Natural killer cell treated with Interleukin-12 subunit alpha and Interleukin-12 subunit beta and Interleukin-15 and Interleukin-18, amount 100 ng/mL, for 72 hours (primary cell): Measurements from ENCODE around the gene GNL3. TPM values are rescaled to one million over a fixed set of nuclear protein-coding genes. Genes with fewer than 3 reads are reported as not detected.

ENCODE experiments used
- ATAC-seq, 2 donors: fragments of 150-1000 bp; cut with Tn5 transposase in 1 of 2; sonication (Bioruptor Pico), chemical (Tn5 transposase) in 1 of 2; 2 replicates each; pipeline ENCODE4 v1.10.0; 2021
- DNase-seq: peaks from one replicate; pipeline ENCODE4 v3.0.0; 2022; ENCODE audit warnings: low spot score
- H3K27ac Mint-ChIP-seq, 2 donors: 1 replicate in 1 of 2; 2 replicates in 1 of 2; pipeline ENCODE4 v1.8.0; 2022; ENCODE audit warnings: mixed read lengths in 2 of 2, mild to moderate bottlenecking in 1 of 2, moderate library complexity in 1 of 2
- H3K27me3 Mint-ChIP-seq, 2 donors: 1 replicate in 1 of 2; 2 replicates in 1 of 2; pipeline ENCODE4 v1.8.0; 2022; ENCODE audit warnings: mixed read lengths in 2 of 2
- H3K36me3 Mint-ChIP-seq: one replicate; pipeline ENCODE4 v1.8.0; 2022; ENCODE audit warnings: mixed read lengths
- H3K4me1 Mint-ChIP-seq, 2 donors: 1 replicate in 1 of 2; 2 replicates in 1 of 2; pipeline ENCODE4 v1.8.0; 2022; ENCODE audit warnings: low read depth in 2 of 2, mixed read lengths in 2 of 2, mild to moderate bottlenecking in 1 of 2
- H3K4me3 Mint-ChIP-seq: one replicate; pipeline ENCODE4 v1.8.0; 2022; ENCODE audit warnings: mixed read lengths
- H3K9me3 Mint-ChIP-seq: 2 replicates; pipeline ENCODE4 v1.8.0; 2022; ENCODE audit warnings: mixed read lengths
- total RNA-seq, 2 donors: library from RNA; stranded (reverse); gene quantifications; one replicate each; pipeline ENCODE4 v1.2.3, GENCODE V29; 2022

GNL3 gene
- total RNA-seq, 2 donors from 2014 or later = 153 to 225 TPM

- no peak for DNase-seq
- Mint-ChIP-seq H3K4me1 (peaks cover 35 to 41% of the 10 kb centered on the region in 2 donors), H3K4me3 (no peak overlapping the region), H3K27me3 (no peaks in the 10 kb centered on the region), H3K9me3 (no peaks in the 10 kb centered on the region), H3K27ac (peak overlapping the region; percentile 77 to 85), H3K36me3 (peaks cover 41% of the 10 kb centered on the region)
- ATAC-seq = no peak
Measured at GRCh38 chr3:52678265-52679198, 7.3 kb upstream of the GNL3 start.

DNA sequence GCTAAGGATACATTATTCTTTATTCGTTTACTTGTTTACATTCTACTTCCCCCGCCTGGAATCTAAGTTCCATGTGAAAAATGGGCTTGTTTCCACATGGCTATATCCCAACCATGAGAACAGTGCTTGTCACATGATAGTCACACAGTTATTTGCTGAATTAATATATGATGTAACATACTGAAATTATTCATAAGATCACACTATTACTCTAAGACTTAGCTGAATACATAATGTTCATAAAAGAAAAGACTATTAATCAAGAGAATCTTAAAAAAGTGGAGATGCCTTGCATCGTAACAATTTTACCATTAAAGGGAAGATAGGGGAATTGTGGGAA lies 6.7 kb upstream of the GNL3 start:
- Mint-ChIP-seq H3K4me1 (peaks cover 35 to 41% of the 10 kb centered on the region in 2 donors), H3K27me3 (no peaks in the 10 kb centered on the region), H3K27ac (peak overlapping the region; percentile 77 to 85), H3K36me3 (peaks cover 41% of the 10 kb centered on the region), H3K4me3 (no peak overlapping the region), H3K9me3 (no peaks in the 10 kb centered on the region)
- ATAC-seq (no peak), DNase-seq (no peak)

DNA sequence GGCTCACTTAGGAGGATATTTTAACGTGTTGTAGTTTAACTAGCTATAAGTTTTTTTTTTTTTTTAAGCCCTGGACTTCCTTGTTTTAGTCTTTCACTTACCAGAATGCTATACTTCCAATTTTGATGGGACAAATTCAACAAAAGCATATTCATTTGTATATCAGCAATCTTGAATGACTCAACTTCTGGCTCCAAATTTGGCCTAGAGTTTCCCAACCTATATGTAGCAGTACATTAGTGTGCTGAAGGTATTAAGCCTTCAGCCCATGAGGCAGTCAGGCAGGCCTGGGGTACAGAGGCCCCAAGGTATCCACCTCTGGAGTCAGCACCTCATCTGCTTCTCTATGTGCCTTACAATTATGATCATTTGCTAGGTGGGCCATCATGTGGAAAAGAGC lies 6.0 kb upstream of the GNL3 start:
- Mint-ChIP-seq H3K4me1 (peaks cover 39 to 46% of the 10 kb centered on the region in 2 donors), H3K27ac (peak overlapping the region; percentile 77 to 85)

DNA sequence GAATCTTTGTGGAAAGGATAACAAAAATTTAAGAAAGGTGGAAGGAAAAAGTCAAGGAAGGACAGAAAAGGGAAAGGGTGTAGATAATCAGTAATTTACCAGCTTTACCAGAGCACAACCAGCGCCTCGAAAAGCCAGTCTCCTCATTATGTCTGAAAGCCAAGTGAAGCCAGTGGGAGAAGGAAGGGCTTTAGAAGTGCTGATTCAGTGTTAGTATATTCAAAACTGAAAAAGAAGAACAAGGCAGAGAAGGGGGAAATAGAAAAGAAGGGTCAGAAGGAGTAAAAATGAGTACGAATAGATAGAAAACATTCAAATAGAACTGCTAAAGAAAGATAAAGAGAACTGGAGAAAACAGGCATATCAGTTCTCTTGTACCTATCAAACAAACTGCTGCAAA lies 4.2 kb upstream of the GNL3 start:
- H3K27ac Mint-ChIP-seq = peak overlapping the region; percentile 77 to 85

More for the DNA sequence above, 6.0 kb upstream of the GNL3 start:
- no peaks in the 10 kb centered on the region for H3K27me3 Mint-ChIP-seq
- H3K4me3 Mint-ChIP-seq = peak overlapping the region; percentile 30
- H3K36me3 Mint-ChIP-seq = peaks cover 40% of the 10 kb centered on the region
- DNase-seq (no peak), ATAC-seq (no peak)
- no peaks in the 10 kb centered on the region for H3K9me3 Mint-ChIP-seq

DNA sequence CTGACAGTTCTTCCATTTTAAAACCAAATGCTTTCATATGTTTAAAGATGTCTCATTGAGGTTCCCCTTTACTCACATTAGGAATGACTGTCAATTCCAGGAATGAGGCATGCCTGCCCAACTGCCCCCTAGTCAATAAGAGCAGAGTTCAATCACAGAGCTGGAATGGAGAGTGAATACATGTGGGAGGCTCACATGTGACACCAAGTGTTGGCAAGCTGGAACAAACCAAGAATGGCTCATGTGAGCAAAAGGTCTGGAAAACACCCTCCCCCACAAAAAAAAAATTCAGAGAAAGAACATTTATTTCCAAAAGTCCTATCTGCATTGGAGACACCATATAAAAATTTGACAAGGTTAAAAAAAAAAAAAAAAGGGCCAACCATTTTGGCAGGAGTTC lies 3.8 kb upstream of the GNL3 start:
- DNase-seq = no peak

More for the DNA sequence above, 4.2 kb upstream of the GNL3 start:
- Mint-ChIP-seq H3K4me1 (peaks cover 43 to 47% of the 10 kb centered on the region in 2 donors), H3K9me3 (no peaks in the 10 kb centered on the region), H3K4me3 (peak overlapping the region; percentile 41), H3K36me3 (peaks cover 32% of the 10 kb centered on the region), H3K27me3 (no peaks in the 10 kb centered on the region)
- ATAC-seq (no peak), DNase-seq (no peak)

GRCh38 chr3:52683611-52684010 lies 2.2 kb upstream of the GNL3 start:
- Mint-ChIP-seq H3K27me3 (no peaks in the 10 kb centered on the region), H3K27ac (peak overlapping the region; percentile 19 to 98), H3K4me3 (peak overlapping the region; percentile 97), H3K4me1 (peaks cover 49 to 60% of the 10 kb centered on the region in 2 donors), H3K9me3 (no peaks in the 10 kb centered on the region), H3K36me3 (peaks cover 32% of the 10 kb centered on the region)
- ATAC-seq = no peak
- no peak for DNase-seq

More for the DNA sequence above, 3.8 kb upstream of the GNL3 start:
- Mint-ChIP-seq H3K4me3 (peak overlapping the region; percentile 41), H3K4me1 (peaks cover 43 to 52% of the 10 kb centered on the region in 2 donors), H3K9me3 (no peaks in the 10 kb centered on the region), H3K36me3 (peaks cover 32% of the 10 kb centered on the region), H3K27ac (peak overlapping the region; percentile 77 to 85), H3K27me3 (no peaks in the 10 kb centered on the region)
- no peak for ATAC-seq

GRCh38 chr3:52684184-52684583 lies 1.6 kb upstream of the GNL3 start:
- H3K4me1 Mint-ChIP-seq = peaks cover 49 to 61% of the 10 kb centered on the region in 2 donors
- peak overlapping the region; percentile 98 to 100 for H3K27ac Mint-ChIP-seq
- H3K27me3 Mint-ChIP-seq = no peaks in the 10 kb centered on the region
- no peaks in the 10 kb centered on the region for H3K9me3 Mint-ChIP-seq
- H3K4me3 Mint-ChIP-seq = peak overlapping the region; percentile 97
- ATAC-seq (no peak), DNase-seq (no peak)
- peaks cover 32% of the 10 kb centered on the region for H3K36me3 Mint-ChIP-seq

- H3K4me1 Mint-ChIP-seq = peaks cover 47 to 56% of the 10 kb centered on the region in 2 donors
Measured at GRCh38 chr3:52685285-52685708, 535 bp upstream of the GNL3 start.

GRCh38 chr3:52688266-52688665 lies 2.4 kb downstream of the GNL3 start:
- Mint-ChIP-seq H3K27me3 (no peaks in the 10 kb centered on the region), H3K36me3 (peaks cover 50% of the 10 kb centered on the region), H3K4me3 (peak overlapping the region; percentile 97), H3K4me1 (peaks cover 43 to 46% of the 10 kb centered on the region in 2 donors), H3K9me3 (no peaks in the 10 kb centered on the region), H3K27ac (peak overlapping the region; percentile 80 to 98)
- ATAC-seq (no peak), DNase-seq (no peak)

More at GRCh38 chr3:52685285-52685708, 535 bp upstream of the GNL3 start:
- Mint-ChIP-seq H3K9me3 (no peaks in the 10 kb centered on the region), H3K27ac (peak overlapping the region; percentile 98 to 100), H3K27me3 (no peaks in the 10 kb centered on the region), H3K4me3 (peak overlapping the region; percentile 97), H3K36me3 (peaks cover 37% of the 10 kb centered on the region)
- DNase-seq = peak; percentile 92
- peak; percentile 92 to 94 for ATAC-seq

DNA sequence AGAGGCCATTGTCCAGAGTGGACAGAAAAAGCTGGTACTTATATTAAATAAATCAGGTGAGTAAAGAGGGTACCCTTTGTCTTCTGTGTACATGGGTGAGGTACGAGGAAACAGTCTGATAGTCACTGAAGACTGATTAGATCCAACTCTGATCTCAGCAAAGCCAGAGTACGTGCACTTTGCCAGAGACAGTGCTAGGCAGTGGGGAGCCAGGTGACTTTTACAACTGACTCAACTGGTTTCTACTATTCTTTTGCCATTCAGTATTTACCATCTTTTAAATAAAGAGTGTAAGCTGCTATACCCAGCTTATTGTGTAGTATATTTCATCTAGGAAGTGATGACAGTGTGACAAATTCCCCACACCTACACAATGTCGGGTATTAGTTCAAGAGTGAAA lies 3.3 kb downstream of the GNL3 start:
- Mint-ChIP-seq H3K9me3 (no peaks in the 10 kb centered on the region), H3K4me1 (peaks cover 49 to 54% of the 10 kb centered on the region in 2 donors), H3K27me3 (no peaks in the 10 kb centered on the region), H3K36me3 (peaks cover 58% of the 10 kb centered on the region), H3K4me3 (peak overlapping the region; percentile 97), H3K27ac (peak overlapping the region; percentile 80 to 98)
- ATAC-seq (no peak), DNase-seq (no peak)

DNA sequence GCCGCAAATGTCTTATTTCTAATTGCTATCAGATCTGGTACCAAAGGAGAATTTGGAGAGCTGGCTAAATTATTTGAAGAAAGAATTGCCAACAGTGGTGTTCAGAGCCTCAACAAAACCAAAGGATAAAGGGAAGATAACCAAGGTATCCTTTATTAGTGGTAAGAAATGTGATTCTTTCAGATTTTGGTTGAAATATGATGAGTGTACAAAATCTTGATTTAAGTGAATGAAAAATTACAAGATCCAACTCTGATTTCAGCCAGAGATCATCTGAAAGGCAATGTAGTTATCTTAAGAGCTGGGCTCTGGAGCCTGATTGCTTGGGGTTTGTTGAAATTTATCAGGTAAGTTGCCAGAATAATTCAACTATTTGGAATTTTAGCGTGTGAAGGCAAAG lies 4.7 kb downstream of the GNL3 start:
- DNase-seq = no peak
- H3K9me3 Mint-ChIP-seq = no peaks in the 10 kb centered on the region
- no peaks in the 10 kb centered on the region for H3K27me3 Mint-ChIP-seq
- H3K4me3 Mint-ChIP-seq = peak overlapping the region; percentile 97
- H3K27ac Mint-ChIP-seq = peak overlapping the region; percentile 32 to 80
- H3K4me1 Mint-ChIP-seq = peaks cover 46 to 48% of the 10 kb centered on the region in 2 donors
- peaks cover 69% of the 10 kb centered on the region for H3K36me3 Mint-ChIP-seq
- no peak for ATAC-seq

GRCh38 chr3:52693071-52693470 lies 7.2 kb downstream of the GNL3 start:
- Mint-ChIP-seq H3K36me3 (peaks cover 64% of the 10 kb centered on the region), H3K9me3 (no peaks in the 10 kb centered on the region), H3K4me1 (peaks cover 40 to 43% of the 10 kb centered on the region in 2 donors), H3K27me3 (no peaks in the 10 kb centered on the region), H3K27ac (peak overlapping the region; percentile 25 to 81), H3K4me3 (no peak overlapping the region)
- ATAC-seq = no peak
- no peak for DNase-seq

- Mint-ChIP-seq H3K4me1 (peaks cover 25 to 30% of the 10 kb centered on the region in 2 donors), H3K27ac (peak overlapping the region in 1 of 2 donors; percentile 25), H3K27me3 (no peaks in the 10 kb centered on the region), H3K4me3 (no peak overlapping the region), H3K36me3 (peaks cover 48% of the 10 kb centered on the region), H3K9me3 (no peaks in the 10 kb centered on the region)
- DNase-seq (no peak), ATAC-seq (no peak)
Measured at GRCh38 chr3:52694528-52695189, 8.8 kb downstream of the GNL3 start.
